Effector memory CD4-positive, alpha-beta T cell (primary cell): ENCODE data around the gene RAB8B.

Experiments
- DNase-seq, 3 donors: peaks; one replicate each; pipeline ENCODE4 v3.0.0-alpha.2; 2020
- H3K27ac ChIP-seq: 2 replicates; pipeline ENCODE4 v1.7.0; 2013; ENCODE audit warnings: mild to moderate bottlenecking, low read length, moderate library complexity; ENCODE audit not compliant: insufficient read depth, poor library complexity, severe bottlenecking
- H3K27me3 ChIP-seq: replicated peaks from 2 replicates; pipeline ENCODE4 v1.7.0; 2013; ENCODE audit warnings: mild to moderate bottlenecking, low read length; ENCODE audit not compliant: insufficient read depth, control insufficient read depth, poor library complexity, severe bottlenecking
- H3K36me3 ChIP-seq: 2 replicates; pipeline ENCODE4 v1.7.0; 2013; ENCODE audit warnings: mild to moderate bottlenecking, low read length, moderate library complexity; ENCODE audit not compliant: control insufficient read depth, insufficient read depth
- H3K4me1 ChIP-seq: 2 replicates; pipeline ENCODE4 v1.7.0; 2013; ENCODE audit warnings: low read length, mild to moderate bottlenecking; ENCODE audit not compliant: control insufficient read depth, insufficient read depth, poor library complexity, severe bottlenecking
- H3K4me3 ChIP-seq: 2 replicates; pipeline ENCODE4 v1.7.0; 2013; ENCODE audit warnings: low read length, low read depth, mild to moderate bottlenecking; ENCODE audit not compliant: insufficient read depth, poor library complexity, severe bottlenecking
- H3K9me3 ChIP-seq: 2 replicates; pipeline ENCODE4 v1.7.0; 2013; ENCODE audit warnings: mild to moderate bottlenecking, low read length, moderate library complexity; ENCODE audit not compliant: control insufficient read depth

Gene RAB8B

GRCh38 chr15:63258658-63259057 lies 69.3 kb downstream of the RAB8B start:
- Histone ChIP-seq H3K36me3 (peaks cover 57% of the 10 kb centered on the region), H3K4me3 (no peak overlapping the region)
- no peak for DNase-seq

GRCh38 chr15:63260791-63261190 lies 71.4 kb downstream of the RAB8B start:
- H3K27ac ChIP-seq = no peak overlapping the region
- no peaks in the 10 kb centered on the region for H3K9me3 ChIP-seq
- H3K4me1 ChIP-seq = no peaks in the 10 kb centered on the region
- no peaks in the 10 kb centered on the region for H3K27me3 ChIP-seq
- DNase-seq = no peak
- peaks cover 62% of the 10 kb centered on the region for H3K36me3 ChIP-seq
- H3K4me3 ChIP-seq = no peak overlapping the region

More at GRCh38 chr15:63258658-63259057, 69.3 kb downstream of the RAB8B start:
- no peaks in the 10 kb centered on the region for H3K9me3 ChIP-seq
- no peak overlapping the region for H3K27ac ChIP-seq
- no peaks in the 10 kb centered on the region for H3K4me1 ChIP-seq
- no peaks in the 10 kb centered on the region for H3K27me3 ChIP-seq

GRCh38 chr15:63261311-63261710 lies 71.9 kb downstream of the RAB8B start:
- H3K4me1 ChIP-seq = no peaks in the 10 kb centered on the region
- H3K9me3 ChIP-seq = no peaks in the 10 kb centered on the region
- H3K27me3 ChIP-seq = no peaks in the 10 kb centered on the region
- H3K36me3 ChIP-seq = peaks cover 64% of the 10 kb centered on the region
- H3K27ac ChIP-seq = no peak overlapping the region
- no peak for DNase-seq
- no peak overlapping the region for H3K4me3 ChIP-seq

GRCh38 chr15:63263519-63263918 lies 74.1 kb downstream of the RAB8B start:
- Histone ChIP-seq H3K36me3 (peaks cover 65% of the 10 kb centered on the region), H3K27ac (no peak overlapping the region)

GRCh38 chr15:63264688-63265293 lies 75.4 kb downstream of the RAB8B start:
- Histone ChIP-seq H3K4me1 (no peaks in the 10 kb centered on the region), H3K9me3 (no peaks in the 10 kb centered on the region), H3K27me3 (no peaks in the 10 kb centered on the region), H3K27ac (no peak overlapping the region), H3K36me3 (peaks cover 56% of the 10 kb centered on the region), H3K4me3 (no peak overlapping the region)
- no peak for DNase-seq

More at GRCh38 chr15:63263519-63263918, 74.1 kb downstream of the RAB8B start:
- Histone ChIP-seq H3K27me3 (no peaks in the 10 kb centered on the region), H3K4me3 (no peak overlapping the region), H3K9me3 (no peaks in the 10 kb centered on the region), H3K4me1 (no peaks in the 10 kb centered on the region)
- no peak for DNase-seq

- H3K9me3 ChIP-seq = no peaks in the 10 kb centered on the region
- H3K4me3 ChIP-seq = no peak overlapping the region
- no peak for DNase-seq
- H3K36me3 ChIP-seq = no peaks in the 10 kb centered on the region
- no peaks in the 10 kb centered on the region for H3K27me3 ChIP-seq
- peaks cover 11% of the 10 kb centered on the region for H3K4me1 ChIP-seq
- no peak overlapping the region for H3K27ac ChIP-seq
These were observed 85.0 kb downstream of the RAB8B start for GRCh38 chr15:63274427-63274826.

- DNase-seq = no peak
- no peaks in the 10 kb centered on the region for H3K27me3 ChIP-seq
- H3K36me3 ChIP-seq = no peaks in the 10 kb centered on the region
- peaks cover 11% of the 10 kb centered on the region for H3K4me1 ChIP-seq
- peak overlapping the region; percentile 64 for H3K27ac ChIP-seq
- H3K4me3 ChIP-seq = peak overlapping the region; percentile 59
- no peaks in the 10 kb centered on the region for H3K9me3 ChIP-seq
These were observed 87.1 kb downstream of the RAB8B start for GRCh38 chr15:63276342-63277037.

GRCh38 chr15:63277038-63277892 lies 87.9 kb downstream of the RAB8B start, which contains the start of gene APH1B:
APH1B (plus strand) TSS chr15:63277605; CDS start chr15:63277624, 19 bp downstream.
- no peaks in the 10 kb centered on the region for H3K36me3 ChIP-seq
- H3K27ac ChIP-seq = peak within 1 kb of the TSS; percentile 74
- no peaks in the 10 kb centered on the region for H3K27me3 ChIP-seq
- DNase-seq = peak; percentile 78 to 81 (median 79)
- H3K4me1 ChIP-seq = peaks cover 11% of the 10 kb centered on the region
- no peaks in the 10 kb centered on the region for H3K9me3 ChIP-seq
- peak within 1 kb of the TSS; percentile 96 for H3K4me3 ChIP-seq

GRCh38 chr15:63277893-63278456 lies 88.6 kb downstream of the RAB8B start:
- Histone ChIP-seq H3K27ac (peak overlapping the region; percentile 74), H3K27me3 (no peaks in the 10 kb centered on the region), H3K4me3 (peak overlapping the region; percentile 96), H3K4me1 (peaks cover 11% of the 10 kb centered on the region), H3K9me3 (no peaks in the 10 kb centered on the region), H3K36me3 (no peaks in the 10 kb centered on the region)
- DNase-seq = no peak
